Measurements from ENCODE around the gene TMTC1.

The TMTC1 gene

GRCh38 chr12:29782871-29783772 is 620 bp downstream of the TMTC1 start:
- TF ChIP-seq POLR2AphosphoS5 (IDR thresholded peaks at IDR 0.05; ENCODE audit: low read depth, low read length) (no peak), SIN3A (IDR thresholded peaks at IDR 0.05; ENCODE audit: borderline replicate concordance, insufficient read depth, low read length) (no peak), FOXP2 (optimal IDR thresholded peaks at IDR 0.05; ENCODE audit: borderline replicate concordance, extremely low read depth, extremely low read length, insufficient read depth) (no peak), REST (IDR thresholded peaks at IDR 0.05; ENCODE audit: insufficient read depth in 1 of 2, low read depth in 2 of 2, low read length in 2 of 2) (no peak), TAF1 (IDR thresholded peaks at IDR 0.05; ENCODE audit: borderline replicate concordance, insufficient read depth, low read length) (no peak)

DNA sequence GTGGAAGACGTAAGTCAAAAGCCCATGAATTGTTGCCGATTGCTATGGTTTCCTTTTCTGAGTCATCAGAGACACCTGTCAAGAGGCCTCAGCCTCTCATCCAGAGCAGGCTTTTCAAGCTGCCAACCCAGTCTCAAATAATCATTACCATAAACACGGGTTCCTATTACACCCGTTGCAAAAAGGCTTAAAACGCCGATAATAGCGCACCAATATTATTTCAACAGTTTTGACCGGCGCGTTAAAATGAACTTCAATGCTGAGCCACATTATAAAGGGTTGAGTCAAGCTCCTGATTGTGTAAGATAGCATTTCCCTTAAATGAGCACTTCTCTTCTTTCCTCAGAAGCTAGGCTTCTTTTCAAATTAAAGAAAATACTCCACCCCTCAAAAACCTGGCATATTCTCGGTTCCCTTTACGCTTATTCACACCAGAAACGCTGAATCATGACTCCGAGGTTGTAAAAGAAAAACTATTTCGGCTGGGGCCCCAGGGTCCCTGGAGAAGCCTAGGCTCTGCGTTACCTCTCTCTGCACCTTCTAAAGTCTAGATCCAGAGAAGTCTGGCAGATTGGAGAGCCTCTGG is 1.4 kb downstream of the TMTC1 start:
- no peak for TF ChIP-seq POLR2AphosphoS5 (IDR thresholded peaks at IDR 0.05; ENCODE audit: low read depth, low read length)
- TF ChIP-seq REST (IDR thresholded peaks at IDR 0.05; ENCODE audit: insufficient read depth in 1 of 2, low read depth in 2 of 2, low read length in 2 of 2): no peak
- TF ChIP-seq TAF1 (IDR thresholded peaks at IDR 0.05; ENCODE audit: borderline replicate concordance, insufficient read depth, low read length): no peak
- TF ChIP-seq SIN3A (IDR thresholded peaks at IDR 0.05; ENCODE audit: borderline replicate concordance, insufficient read depth, low read length): no peak
- TF ChIP-seq FOXP2 (optimal IDR thresholded peaks at IDR 0.05; ENCODE audit: borderline replicate concordance, extremely low read depth, extremely low read length, insufficient read depth): no peak

DNA sequence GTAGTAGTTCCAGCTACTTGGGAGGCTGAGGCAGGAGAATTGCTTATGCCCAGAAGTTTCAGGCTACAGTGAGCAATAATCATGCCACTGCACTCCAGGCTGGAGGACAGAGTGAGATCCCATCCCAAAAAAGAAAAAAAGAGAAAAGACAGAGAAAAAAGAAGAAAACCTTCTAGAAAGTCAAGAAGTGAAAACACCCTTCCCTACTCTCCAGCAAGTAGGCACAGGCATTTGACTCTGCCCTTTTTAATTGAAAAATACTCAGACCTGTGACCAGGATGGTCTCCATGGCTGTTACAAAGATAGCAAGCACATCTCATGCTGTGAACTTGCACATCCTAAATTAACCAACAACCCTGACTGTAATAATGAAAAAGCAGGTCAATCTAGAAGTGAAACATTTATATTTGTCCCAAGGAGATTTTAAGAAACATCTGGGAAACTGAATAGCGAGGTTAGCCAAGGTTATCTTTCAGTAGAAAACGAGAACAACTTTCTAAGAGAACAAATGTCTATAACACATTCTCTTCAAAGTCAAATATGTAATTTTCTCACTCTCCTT is 2.0 kb downstream of the TMTC1 start:
- no peak for TF ChIP-seq SIN3A (IDR thresholded peaks at IDR 0.05; ENCODE audit: borderline replicate concordance, insufficient read depth, low read length)
- TF ChIP-seq FOXP2 (optimal IDR thresholded peaks at IDR 0.05; ENCODE audit: borderline replicate concordance, extremely low read depth, extremely low read length, insufficient read depth): no peak
- no peak for TF ChIP-seq REST (IDR thresholded peaks at IDR 0.05; ENCODE audit: insufficient read depth in 1 of 2, low read depth in 2 of 2, low read length in 2 of 2)
- no peak for TF ChIP-seq TAF1 (IDR thresholded peaks at IDR 0.05; ENCODE audit: borderline replicate concordance, insufficient read depth, low read length)
- no peak for TF ChIP-seq POLR2AphosphoS5 (IDR thresholded peaks at IDR 0.05; ENCODE audit: low read depth, low read length)

DNA sequence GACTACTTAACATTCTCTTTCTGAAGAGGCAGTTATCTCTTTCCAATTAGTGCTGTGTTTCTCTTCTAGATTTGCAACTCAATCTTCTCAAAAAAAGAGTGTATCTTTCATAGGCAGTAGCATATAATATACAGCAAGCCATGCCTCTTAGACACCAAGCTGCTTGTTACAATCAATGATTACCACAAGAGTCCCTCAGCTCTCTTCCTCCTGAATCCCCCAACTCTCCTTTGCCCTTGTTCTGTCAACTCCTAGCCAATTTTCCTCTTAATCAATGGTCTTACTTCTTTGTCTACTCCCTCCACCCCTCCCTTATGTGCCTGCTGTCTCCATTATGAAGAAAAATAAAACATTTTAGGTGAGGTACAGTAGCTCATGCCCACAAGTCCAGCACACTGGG is 2.6 kb downstream of the TMTC1 start:
- TF ChIP-seq FOXP2 (optimal IDR thresholded peaks at IDR 0.05; ENCODE audit: borderline replicate concordance, extremely low read depth, extremely low read length, insufficient read depth) (no peak), TAF1 (IDR thresholded peaks at IDR 0.05; ENCODE audit: borderline replicate concordance, insufficient read depth, low read length) (no peak), REST (IDR thresholded peaks at IDR 0.05; ENCODE audit: insufficient read depth in 1 of 2, low read depth in 2 of 2, low read length in 2 of 2) (no peak), SIN3A (IDR thresholded peaks at IDR 0.05; ENCODE audit: borderline replicate concordance, insufficient read depth, low read length) (no peak), POLR2AphosphoS5 (IDR thresholded peaks at IDR 0.05; ENCODE audit: low read depth, low read length) (no peak)
